ENCODE results near the gene TBXAS1.

DNA sequence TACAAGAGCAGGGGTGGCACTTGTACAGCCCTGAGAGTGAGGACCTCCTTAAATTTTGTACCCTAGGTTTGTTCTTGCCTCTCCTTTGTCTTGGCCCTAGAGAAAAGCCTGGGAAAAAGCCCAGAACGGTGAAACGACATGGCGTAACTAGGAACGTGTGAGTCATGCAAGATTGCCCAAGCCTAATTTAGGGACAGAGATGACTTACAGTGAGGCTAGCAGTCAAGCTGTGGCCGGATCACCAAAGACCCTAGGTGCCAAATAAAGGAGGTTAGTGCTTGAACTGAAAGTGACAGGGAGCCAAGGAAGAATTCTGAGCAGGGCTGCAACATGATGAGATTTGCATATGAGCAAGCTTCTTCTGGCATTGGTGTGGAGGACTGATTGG is 25.1 kb downstream of the TBXAS1 start:
- TF ChIP-seq, protein P1, sequence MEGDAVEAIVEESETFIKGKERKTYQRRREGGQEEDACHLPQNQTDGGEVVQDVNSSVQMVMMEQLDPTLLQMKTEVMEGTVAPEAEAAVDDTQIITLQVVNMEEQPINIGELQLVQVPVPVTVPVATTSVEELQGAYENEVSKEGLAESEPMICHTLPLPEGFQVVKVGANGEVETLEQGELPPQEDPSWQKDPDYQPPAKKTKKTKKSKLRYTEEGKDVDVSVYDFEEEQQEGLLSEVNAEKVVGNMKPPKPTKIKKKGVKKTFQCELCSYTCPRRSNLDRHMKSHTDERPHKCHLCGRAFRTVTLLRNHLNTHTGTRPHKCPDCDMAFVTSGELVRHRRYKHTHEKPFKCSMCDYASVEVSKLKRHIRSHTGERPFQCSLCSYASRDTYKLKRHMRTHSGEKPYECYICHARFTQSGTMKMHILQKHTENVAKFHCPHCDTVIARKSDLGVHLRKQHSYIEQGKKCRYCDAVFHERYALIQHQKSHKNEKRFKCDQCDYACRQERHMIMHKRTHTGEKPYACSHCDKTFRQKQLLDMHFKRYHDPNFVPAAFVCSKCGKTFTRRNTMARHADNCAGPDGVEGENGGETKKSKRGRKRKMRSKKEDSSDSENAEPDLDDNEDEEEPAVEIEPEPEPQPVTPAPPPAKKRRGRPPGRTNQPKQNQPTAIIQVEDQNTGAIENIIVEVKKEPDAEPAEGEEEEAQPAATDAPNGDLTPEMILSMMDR (IDR thresholded peaks at IDR 0.05): no peak
- no peak for TF ChIP-seq ZFX (IDR thresholded peaks at IDR 0.05; ENCODE audit: borderline replicate concordance)

Measured in 22Rv1 (cell line).